DMS 273 treated with DMSO at 0.1 percent for 48 hours (cell line): ENCODE measurements around the gene TRIM5.
"Not testable (repeated sequence)": the region's sequence is repeated elsewhere in the genome, so short reads cannot be mapped to it uniquely, and the experiment has no call there.

ENCODE experiments used
- DNase-seq: peaks from one replicate; lab custom pipeline; 2025; lab: John Stamatoyannopoulos, UW

TRIM5 gene

DNA sequence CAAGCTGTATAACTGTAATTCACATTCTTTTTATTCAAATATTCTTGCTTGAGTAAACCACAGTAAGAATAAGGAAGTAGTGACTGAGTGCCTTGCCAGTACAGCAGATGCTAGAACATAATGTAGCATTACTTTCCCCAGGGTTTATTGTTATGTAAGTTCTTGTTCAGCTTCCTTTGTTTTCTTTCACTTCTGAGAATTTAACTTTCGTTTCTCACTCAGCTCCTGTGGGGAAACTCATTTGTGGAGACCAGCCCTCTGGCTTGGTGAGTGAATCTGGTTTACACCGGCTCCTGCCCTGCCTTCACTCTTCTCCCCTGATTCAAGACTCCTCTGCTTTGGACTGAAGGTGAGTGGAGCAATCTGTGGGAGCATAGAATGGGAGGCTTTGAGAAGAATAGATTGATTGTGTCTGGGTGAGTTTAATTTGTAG is 4.7 kb upstream of the TRIM5 start, which contains the start of gene TRIM22:
TSS of gene TRIM22 (plus strand) at position 240 of the 433 bp plus-strand sequence. CDS start 6,443 bp downstream, outside the sequence.
- no peak for DNase-seq

DNA sequence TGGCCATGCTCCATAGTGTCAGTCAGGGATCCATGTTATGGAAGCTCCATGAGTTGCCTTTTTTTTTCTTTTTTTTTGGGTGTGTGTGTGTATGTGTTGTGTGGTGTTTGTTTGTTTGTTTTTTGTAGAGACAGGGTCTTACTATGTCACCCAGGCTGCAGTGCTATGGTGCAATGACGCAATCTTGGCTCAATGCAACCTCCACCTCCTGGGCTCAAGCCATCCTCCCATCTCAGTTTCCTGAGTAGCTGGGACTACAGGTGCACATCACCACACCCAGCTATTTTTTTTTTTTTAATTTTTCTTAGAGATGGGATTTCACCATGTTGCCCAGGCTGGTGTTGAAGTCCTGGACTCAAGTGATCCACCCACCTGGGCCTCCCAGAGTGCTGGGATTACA is 3.6 kb upstream of the TRIM5 start:
- no peak for DNase-seq

DNA sequence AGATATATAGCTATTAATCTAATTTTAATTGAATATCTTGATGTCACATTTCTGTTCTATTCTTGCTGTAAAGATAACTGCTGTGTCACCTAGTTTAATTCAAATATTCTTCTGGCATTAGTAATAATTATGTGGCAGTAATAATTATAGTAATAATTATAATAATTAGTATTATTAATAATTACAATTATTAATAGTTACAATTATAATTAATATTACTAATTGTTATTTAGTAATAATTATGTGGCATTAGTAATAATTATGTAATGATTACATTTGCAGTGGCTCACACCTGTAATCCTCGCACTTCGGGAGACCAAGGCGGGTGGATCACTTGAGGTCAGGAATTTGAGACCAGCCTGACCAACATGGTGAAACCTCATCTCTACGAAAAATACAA is 1.6 kb upstream of the TRIM5 start:
- DNase-seq = no peak

DNA sequence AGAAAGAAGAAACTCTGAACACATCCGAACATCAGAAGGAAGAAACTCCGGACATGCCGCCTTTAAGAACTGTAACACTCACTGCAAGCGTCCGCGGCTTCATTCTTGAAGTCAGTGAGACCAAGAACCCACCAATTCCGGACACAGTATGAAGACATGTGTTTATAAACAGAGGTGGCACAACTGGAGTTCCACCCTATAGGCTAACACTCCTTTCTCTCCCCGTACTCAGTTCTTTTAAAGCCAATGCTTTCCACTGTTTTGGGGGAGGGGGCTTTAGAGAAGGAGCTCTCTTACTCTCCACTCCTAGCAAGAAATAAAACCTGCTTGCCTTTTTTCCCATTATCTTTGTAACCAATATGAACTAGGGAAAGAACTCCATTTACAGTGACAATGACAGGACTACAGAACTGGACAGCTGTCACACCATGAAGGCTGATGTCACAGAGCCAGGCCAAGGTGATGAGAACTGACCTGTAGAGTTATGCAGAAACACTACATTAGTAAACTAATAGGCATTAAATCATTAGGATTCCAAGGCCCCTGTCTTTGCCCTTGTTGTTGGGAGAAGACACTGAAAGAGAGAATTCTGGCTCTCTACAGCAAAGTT is 733 bp downstream of the TRIM5 start:
- no peak for DNase-seq

DNA sequence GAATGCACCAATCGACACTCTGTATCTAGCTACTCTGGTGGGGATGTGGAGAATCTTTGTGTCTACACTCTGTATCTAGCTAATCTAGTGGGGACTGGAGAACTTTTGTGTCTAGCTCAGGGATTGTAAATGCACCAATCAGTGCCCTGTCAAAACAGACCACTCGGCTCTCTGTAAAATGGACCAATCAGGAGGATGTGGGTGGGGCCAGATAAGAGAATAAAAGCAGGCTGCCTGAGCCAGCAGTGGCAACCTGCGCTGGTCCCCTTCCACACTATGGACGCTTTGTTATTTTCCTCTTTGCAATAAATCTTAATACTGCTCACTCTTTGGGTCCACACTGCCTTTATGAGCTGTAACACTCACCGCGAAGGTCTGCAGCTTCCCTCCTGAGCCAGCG is 1.3 kb downstream of the TRIM5 start:
- DNase-seq = not testable (repeated sequence)

DNA sequence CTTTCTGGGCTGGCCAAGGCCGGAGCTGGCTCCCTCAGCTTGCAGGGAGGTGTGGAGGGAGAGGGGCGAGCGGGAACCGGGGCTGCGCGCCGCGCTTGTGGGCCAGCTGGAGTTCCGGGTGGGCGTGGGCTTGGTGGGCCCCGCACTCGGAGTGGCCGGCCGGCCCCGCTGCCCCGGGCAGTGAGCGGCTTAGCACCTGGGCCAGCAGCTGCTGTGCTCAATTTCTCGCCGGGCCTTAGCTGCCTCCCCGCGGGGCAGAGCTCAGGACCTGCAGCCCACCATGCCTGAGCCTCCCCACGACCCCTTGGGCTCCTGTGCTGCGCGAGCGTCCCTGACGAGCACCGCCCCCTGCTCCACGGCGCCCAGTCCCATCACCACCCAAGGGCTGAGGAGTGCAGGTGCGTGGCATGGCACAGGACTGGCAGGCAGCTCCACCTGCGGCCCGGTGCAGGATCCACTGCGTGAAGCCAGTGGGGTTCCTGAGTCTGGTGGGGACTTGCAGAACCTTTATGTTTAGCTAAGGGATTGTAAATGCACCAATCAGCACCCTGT is 1.9 kb downstream of the TRIM5 start:
- DNase-seq = not testable (repeated sequence)

DNA sequence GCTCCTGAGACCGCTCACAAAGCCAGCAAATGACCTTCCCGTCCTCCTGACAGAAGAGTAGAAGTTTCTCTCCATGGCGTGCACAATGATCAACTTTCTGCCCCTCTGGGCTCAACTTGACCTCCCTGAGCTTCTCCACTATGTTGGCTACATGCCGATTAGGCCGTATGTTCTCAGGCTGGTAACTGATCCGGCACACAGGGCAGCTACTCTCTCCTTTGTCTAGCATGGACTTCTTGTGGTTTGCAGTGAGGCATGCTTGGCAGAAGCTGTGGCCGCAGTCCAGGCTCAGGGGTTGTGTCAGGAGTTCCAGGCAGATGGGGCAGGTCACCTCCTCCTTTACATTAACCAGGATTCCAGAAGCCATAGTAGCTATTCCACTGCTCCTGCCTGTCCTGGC is 5.1 kb downstream of the TRIM5 start:
- no peak for DNase-seq

DNA sequence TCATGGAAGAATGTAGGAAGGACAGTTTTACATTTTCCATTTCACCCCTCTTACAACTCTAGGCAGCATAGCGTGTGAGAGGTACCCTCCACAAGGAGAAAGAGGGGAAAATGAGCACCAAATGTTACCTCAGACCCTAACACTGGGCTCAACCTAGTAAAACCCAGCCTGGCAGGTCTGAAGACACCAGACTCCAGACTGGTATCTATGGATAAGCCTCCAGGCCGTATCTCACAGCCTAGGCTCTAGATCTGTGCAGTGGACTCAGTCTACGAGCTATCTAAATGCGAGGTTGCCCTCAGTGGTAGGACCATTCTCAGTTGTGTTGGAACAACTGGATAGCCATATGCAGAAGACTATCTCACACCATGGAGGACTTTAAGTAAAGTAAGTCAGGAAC is 10.5 kb downstream of the TRIM5 start:
- DNase-seq = no peak

DNA sequence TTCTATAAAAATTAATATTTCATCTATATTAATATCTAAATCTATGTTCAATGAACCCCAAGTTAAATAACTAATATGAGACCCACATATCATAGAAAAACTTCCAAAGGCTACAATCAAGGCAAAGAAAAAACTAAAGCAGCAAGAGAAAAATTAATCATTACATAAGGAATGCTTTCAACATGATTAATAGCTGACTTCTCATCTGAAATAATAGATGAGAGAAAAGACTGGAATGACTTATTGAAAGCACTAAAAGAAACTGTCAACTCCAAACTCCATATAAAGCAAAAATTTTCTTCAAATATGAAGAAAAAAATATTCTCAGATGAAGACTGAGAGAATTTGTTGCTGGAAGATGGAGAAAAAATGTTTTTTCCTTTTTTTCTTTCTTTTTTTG is 13.0 kb downstream of the TRIM5 start:
- DNase-seq = no peak

DNA sequence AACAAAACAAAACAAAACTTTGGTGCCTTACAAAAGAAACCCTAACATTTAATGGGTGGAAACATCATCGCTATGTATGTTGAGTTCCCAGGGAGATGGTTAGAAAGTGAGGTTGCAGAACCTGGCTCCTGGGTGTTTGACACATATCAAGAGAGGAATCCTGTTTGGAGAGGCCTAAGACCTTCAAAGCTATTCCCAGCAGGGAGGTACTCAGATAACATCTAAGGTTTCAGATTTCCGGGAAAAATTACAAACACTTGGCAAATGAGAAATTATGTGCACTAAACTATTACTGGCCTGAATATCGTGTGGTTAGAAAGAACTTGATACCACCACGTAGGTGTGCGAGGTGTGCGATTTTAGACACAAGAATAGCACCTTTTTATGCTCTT is 18.5 kb downstream of the TRIM5 start:
- DNase-seq = no peak

DNA sequence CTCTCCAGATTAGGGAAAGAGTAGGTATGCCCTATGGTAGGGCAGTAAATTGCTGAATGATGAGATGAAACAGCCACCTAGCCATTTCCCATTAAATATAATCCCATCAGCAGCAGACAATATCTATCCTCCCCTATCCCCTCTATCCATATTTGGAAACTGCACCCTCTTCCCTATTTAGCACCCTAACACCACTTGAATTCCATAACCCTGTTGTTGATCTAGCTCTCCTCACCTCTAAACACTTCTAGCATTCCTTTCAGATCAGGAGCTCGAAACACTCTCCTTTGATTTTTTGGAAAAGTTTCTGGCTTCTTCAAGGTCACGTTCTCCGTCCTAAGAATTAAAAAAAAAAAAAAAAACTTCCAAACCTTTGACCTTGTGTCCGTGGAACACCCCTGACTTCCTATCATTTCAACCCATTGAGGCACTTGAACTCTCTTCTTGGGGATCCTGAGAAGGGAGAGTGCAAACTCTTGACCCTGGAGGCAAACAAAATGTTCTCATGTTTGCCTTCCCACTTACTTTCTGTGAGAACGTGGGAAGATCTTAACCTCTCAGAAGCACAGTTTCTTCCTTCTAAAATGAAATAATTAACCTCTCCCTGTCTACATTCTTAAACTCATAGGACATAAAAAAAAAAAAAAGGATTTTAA is 19.0 kb downstream of the TRIM5 start:
- no peak for DNase-seq

DNA sequence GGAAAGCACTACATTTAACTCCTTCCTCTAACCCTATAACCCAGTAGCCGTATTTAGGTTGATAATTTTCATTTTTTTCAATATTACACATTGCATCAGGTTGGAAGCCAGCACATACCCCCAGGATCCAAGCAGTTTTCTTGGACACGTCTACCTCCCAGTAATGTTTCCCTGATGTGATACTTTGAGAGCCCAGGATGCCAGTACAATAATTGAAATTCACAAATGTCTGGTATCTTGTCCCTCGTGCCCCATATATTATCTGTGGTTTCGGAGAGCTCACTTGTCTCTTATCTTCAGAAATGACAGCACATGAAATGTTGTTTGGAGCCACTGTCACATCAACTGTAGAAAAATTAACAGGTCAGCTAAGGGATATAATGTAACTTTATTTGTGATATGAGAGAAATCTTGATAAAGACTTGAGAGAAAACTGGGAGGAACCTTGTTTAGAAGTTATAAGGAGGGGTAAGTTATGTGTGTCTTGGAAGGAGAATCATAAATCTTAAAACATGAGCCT is 19.8 kb downstream of the TRIM5 start:
- no peak for DNase-seq

DNA sequence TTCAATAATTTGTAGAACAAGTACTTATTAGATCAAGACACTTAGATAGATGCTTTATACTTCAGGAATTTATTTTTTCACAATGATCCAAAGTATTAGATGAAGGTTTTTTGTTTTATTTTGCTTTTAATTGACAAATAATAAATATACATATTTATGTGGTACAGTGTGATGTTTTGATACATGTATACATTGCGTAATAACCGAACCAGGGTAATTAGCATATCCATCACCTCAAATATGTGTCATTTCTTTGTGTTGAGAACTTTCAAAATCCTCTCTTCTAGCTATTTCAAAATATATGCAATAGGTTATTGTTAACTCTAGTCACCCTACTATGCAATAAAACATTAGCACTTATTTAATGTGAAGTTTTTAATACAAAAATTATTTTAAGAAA is 21.4 kb downstream of the TRIM5 start:
- DNase-seq = no peak

DNA sequence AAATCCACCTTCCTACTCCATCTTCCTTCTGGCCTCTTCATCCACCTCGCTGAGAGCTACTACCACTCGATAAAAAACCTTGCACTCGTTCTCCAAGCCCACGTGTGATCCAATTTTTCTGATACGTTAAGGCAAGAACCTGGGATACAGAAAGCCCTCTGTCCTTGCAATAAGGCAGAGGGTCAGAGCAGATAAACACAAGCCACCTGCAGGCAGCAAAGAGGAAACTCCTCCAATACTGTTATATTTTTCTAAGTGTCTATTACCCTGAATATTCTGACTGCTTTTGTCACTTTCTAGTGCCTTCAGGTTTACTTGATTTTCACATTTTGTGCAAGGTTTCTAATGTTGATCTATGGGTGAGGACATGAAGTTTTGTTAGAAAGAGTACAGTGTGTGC is 26.6 kb downstream of the TRIM5 start:
- DNase-seq = no peak

DNA sequence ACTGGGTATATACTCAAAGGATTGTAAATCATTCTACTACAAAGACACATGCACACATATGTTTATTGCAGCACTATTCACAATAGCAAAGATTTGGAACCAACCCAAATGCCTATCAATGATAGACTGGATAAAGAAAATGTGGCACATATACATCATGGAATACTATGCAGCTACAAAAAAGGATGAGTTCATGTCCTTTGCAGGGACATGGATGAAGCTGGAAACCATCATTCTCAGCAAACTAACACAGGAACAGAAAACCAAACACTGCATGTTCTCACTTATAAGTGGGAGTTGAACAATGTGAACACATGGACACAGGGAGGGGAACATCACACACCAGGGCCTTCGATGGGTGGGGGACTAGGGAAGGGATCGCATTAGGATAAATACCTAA is 27.9 kb downstream of the TRIM5 start:
- not testable (repeated sequence) for DNase-seq

DNA sequence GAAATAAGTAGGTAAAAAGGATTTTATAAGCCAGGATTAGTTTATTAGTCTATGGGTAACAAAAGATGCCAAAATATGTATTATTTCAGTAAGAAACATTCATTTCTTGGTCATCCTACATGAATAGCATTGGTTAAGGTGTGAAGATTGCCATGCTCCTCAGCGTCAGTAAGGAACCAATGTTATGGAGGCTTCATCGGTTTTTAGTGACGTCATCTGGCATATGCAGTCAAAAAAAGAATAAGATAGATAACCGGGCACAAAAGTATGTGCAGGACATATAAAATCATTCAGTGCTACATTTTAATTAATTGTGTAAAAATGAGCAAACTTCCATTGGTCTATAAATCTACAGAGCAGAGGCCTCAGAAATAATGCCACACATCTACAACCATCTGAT is 29.4 kb downstream of the TRIM5 start:
- DNase-seq = no peak

DNA sequence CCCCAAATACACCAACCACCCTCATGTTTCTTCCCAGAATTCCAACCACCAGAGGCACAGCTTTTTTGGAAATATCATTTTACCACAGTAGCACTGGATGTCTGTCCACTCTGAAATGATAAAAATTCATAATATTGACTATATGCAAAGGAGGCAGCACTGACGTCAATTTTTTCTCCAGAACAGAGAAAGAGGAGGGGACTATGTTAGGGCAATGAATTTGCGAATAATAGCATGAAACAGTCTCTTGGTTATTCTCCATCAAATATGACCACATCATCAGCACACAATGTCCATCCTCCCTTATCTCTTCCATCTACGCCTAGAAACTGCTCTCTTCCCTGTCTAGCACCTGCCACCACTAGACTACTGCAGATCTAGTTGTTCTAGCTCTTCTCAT is 38.7 kb downstream of the TRIM5 start:
- DNase-seq = no peak

DNA sequence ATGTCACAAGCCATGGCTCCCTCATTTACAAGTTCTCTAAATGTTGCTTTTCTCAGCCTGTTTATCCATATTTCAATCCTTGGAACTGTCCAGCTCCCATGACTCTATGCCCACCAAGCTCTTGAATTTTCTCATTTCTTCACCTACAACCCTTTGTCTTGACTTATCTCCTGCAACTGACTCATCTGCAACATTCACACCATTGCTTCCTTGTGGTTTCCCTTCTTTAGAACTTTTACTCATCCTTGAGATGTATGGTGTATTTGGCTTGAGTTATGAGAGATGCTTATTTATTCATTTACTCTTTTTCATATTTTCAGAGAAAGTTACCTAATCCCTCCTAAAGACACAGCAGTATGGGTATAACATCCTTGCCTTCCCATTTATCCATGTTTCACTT is 41.3 kb downstream of the TRIM5 start:
- DNase-seq = no peak

DNA sequence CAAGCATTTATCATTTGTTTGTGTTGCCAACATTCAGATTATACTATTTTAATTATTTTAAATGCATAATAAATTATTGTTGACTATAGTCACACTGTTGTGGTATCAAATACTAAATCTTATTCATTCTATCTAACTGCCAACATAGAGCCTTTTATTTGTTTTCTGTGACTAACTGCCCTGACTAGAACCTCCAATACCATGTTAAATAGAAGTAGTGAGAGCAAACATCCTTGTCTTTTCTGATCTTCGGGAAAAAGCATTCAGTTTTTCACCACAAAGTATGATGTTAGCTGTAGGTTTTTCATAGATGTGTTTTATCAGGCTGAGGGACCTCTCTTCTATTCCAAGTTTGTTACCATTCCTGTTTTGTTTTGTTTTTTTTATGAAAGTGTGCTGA is 44.9 kb downstream of the TRIM5 start:
- no peak for DNase-seq

DNA sequence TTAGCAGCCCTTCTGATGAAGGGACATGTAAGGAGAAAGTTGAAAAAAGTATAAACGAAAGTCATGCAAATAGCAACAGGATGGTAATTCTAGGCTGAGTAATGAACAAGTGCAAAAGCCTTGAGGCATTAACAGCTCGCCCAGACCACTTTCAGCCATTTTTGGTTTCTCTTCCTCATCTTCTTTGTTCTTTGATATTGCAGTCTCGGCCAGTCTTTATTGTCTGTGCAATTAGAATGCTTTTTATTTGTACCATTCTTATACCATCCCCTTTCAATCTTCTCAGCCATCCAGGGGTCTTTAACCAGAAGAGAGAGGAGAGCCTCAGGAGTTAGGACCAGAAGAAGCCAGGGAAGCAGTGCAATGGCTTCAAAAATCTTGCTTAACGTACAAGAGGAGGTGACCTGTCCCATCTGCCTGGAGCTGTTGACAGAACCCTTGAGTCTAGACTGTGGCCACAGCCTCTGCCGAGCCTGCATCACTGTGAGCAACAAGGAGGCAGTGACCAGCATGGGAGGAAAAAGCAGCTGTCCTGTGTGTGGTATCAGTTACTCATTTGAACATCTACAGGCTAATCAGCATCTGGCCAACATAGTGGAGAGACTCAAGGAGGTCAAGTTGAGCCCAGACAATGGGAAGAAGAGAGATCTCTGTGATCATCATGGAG is 52.8 kb downstream of the TRIM5 start:
- DNase-seq = no peak

DNA sequence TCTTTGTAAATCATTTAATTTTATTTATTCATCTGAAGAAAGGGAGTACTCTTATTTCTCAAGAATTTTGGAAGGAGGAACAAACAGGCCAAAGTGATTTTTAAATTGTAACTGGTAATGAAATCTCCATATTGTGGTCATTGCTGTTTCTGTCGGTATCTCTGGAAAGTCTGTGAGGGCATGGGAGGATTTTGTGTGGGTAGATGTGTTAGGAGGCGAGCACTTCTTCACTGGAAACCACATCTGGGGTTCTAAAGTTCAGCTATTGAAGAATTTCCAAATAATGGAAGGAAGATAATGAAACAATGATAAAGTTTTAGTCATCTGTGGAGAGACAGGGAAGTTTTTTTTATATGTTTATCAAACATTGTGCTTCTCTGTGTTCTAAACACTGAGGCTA is 53.5 kb downstream of the TRIM5 start:
- DNase-seq = no peak

DNA sequence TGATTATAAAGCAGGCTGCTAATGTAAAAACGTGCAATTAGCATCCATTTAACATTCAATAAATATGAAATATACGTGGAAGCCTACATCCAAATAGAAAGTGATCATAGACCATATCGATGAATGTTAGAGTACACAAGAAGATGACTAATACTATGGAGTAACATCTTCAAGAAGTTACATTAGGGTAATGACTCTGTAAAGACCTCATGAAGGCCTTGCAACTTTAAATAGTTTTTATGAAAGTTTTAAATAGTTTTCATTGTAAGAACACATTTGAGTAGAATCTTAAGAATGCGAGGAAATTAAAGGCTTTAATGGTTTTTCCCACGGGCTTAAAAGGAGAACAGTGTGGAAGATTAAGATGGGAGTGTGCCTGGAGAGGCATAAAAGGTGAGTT is 58.7 kb downstream of the TRIM5 start:
- DNase-seq = no peak

DNA sequence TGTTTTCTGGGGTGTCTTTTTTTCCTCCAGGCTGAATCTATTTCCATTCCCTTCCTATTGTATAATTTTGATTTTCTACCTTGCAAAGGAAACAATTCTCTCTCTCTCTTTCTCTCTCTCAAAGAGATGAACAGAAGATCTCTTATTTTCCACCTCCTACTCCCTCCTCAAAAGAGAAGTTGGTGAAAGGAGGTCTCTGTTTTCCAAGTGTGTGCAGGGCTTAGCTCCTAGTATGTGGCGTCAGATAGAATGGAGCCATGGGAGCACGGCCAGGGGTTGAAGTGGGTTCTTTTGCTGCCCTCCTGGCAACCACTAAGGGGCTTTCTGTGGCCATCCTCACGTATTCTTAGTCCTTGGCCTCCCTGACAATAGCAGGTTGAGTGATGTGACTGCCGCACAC is 59.6 kb downstream of the TRIM5 start:
- DNase-seq = no peak
